Measurements from ENCODE around the gene STRA8.

The STRA8 gene

DNA sequence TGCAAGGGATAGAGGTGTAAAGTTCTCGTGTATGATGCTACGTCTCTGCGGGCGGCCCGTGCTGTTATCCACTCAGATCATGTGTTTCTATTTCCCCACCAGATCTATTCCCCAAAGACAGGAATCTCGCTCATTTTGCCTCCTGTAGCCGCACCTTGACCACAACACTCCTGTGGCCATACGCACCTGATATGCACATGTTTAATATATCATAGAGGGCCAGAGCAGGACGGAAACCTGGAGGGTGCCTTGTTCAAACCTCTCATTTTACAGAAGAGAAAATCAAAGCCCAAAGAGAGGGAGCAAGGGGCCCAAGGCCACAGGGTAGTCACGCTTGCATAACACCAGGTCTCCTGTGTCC lies 37.6 kb downstream of the STRA8 start:
- TF ChIP-seq, protein P1, sequence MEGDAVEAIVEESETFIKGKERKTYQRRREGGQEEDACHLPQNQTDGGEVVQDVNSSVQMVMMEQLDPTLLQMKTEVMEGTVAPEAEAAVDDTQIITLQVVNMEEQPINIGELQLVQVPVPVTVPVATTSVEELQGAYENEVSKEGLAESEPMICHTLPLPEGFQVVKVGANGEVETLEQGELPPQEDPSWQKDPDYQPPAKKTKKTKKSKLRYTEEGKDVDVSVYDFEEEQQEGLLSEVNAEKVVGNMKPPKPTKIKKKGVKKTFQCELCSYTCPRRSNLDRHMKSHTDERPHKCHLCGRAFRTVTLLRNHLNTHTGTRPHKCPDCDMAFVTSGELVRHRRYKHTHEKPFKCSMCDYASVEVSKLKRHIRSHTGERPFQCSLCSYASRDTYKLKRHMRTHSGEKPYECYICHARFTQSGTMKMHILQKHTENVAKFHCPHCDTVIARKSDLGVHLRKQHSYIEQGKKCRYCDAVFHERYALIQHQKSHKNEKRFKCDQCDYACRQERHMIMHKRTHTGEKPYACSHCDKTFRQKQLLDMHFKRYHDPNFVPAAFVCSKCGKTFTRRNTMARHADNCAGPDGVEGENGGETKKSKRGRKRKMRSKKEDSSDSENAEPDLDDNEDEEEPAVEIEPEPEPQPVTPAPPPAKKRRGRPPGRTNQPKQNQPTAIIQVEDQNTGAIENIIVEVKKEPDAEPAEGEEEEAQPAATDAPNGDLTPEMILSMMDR (conservative IDR thresholded peaks at IDR 0.05; ENCODE audit: control insufficient read depth, insufficient read depth, low read depth, low read length): no peak
- DNase-seq (ENCODE audit: low read depth): no peak
- no peak overlapping the region for H3K4me3 ChIP-seq (ENCODE audit: control insufficient read depth, low read depth, low read length)

DNA sequence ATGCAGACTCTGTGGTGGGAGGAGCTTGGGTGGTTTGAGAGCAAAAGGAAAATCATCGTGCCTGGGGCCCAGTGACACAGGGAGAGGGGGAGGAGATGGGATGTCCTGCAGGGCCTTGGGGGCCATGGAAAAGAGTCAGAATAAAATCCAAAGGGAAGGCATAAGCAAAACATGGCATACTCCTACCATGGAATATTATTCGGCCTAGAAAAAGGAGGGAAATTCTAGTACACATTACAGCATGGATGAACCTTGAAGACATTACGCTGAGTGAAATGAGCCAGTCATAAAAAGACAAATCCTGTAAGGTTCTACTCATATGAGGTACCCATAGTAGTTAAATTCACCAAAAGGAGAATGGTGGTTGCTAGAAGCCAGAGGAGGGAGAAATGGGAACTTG lies 38.7 kb downstream of the STRA8 start:
- H3K4me3 ChIP-seq (ENCODE audit: control insufficient read depth, low read depth, low read length): no peak overlapping the region
- TF ChIP-seq, protein P1 (conservative IDR thresholded peaks at IDR 0.05; ENCODE audit: control insufficient read depth, insufficient read depth, low read depth, low read length): no peak
- no peak for DNase-seq (ENCODE audit: low read depth)

DNA sequence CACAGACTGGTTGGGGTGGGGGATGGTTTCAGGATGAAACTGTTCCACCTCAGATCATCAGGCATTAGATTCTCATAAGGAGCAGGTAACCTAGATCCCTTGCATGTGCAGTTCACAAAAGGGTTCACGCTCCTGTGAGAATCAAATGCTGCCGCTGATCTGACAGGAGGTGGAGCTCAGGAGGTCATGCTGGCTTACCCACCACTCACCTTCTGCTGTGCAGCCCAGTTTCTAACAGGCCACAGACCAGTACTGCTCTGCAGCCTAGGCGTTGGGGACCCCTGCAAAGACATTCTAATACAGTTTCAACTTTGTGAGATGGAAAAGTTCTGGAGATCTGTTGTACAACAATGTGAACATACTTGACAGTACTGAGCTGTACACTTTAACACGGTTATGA lies 39.9 kb downstream of the STRA8 start:
- no peak overlapping the region for H3K4me3 ChIP-seq (ENCODE audit: control insufficient read depth, low read depth, low read length)
- TF ChIP-seq, protein P1 (conservative IDR thresholded peaks at IDR 0.05; ENCODE audit: control insufficient read depth, insufficient read depth, low read depth, low read length): no peak
- no peak for DNase-seq (ENCODE audit: low read depth)

DNA sequence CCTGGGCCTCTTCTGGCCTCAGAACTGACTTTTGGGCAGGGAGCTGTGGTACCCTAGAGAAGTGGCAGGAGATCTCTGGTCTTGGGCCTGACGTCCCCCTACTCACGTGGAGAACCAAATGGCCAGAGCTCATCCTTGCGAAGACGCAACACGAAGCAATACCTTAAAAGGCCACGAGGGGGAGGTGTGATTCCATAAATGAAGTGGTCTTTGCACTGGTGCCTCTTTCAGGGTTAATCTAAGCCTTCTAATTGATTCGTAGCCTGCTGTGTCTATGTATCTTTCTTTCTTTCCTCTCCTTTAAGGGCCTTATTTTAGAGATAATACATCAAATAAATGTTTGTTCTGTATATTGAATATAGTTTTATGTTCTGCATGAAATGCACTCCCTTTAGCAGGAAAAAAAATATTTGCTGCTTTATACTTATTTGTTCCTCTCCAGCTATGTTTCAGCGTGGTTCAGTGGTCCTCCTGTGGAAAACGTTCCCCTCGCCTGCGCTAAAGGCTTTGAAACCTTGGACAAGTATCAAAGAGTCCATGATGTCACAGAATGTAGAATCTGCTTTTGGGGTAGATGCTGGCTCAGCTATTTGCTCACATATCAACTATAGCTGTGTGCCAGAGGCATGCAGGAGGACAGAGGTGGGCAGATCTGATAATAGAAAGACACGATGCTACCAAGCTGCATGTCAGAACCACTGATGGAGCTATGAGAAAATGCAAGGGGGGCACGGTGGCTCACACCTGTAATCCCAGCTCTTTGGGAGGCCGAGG lies 41.0 kb downstream of the STRA8 start:
- DNase-seq (ENCODE audit: low read depth): peak; percentile 78
- TF ChIP-seq, protein P1 (conservative IDR thresholded peaks at IDR 0.05; ENCODE audit: control insufficient read depth, insufficient read depth, low read depth, low read length): peak; percentile 84
- H3K4me3 ChIP-seq (ENCODE audit: control insufficient read depth, low read depth, low read length): no peak overlapping the region

DNA sequence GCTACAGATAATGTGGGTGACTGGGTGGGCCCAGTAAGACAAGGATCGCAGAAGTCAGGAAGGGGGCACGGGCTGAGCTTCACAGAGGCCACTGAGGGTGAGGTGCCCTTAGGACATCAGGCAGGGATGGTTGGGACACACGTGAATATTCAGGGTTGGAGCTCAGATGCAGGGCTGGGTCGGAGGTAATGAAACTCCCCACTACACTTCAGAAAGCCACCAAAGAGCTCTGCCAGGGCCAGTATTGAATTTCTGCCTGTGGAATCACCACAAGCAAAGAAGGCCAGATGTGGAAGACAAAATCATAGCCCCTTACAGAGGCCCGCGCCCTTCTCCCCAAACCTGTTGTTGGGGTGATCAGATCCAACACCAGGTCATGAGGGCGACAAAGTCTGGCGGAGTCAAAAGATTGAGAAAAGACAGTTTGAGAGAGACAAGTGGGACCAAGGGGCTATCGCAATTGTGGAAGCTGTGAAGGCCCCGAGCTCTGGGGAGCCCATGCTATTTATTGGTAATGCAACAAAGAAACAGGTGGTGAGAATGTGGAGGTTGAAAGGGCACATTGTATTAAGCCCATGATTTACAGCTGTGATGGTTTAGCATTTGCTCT lies 42.4 kb downstream of the STRA8 start:
- H3K4me3 ChIP-seq (ENCODE audit: control insufficient read depth, low read depth, low read length): no peak overlapping the region
- TF ChIP-seq, protein P1 (conservative IDR thresholded peaks at IDR 0.05; ENCODE audit: control insufficient read depth, insufficient read depth, low read depth, low read length): no peak
- no peak for DNase-seq (ENCODE audit: low read depth)

DNA sequence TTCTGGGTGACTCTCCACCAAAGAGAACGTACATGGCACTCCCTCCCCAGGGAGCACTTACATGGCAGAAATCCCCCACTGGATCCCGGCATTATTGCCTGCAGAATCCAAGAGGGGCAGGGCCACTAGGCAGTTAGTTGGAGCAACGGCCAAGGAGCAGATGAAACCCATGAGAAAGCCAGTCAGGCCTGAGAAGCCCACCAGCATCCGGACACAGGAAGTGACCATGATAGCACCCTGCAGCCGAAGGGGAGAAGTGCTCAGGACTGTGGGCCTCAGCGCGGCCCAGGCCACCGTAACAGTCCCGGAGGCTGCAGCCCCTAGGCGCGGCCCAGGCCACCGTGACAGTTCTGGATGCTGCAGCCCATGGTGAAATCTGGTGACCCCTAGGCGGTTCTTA lies 43.5 kb downstream of the STRA8 start:
- DNase-seq (ENCODE audit: low read depth): no peak
- TF ChIP-seq, protein P1 (conservative IDR thresholded peaks at IDR 0.05; ENCODE audit: control insufficient read depth, insufficient read depth, low read depth, low read length): no peak
- no peak overlapping the region for H3K4me3 ChIP-seq (ENCODE audit: control insufficient read depth, low read depth, low read length)

Data from fibroblast of mammary gland (primary cell).